Skin epidermis (tissue), 12 donors: Measurements from ENCODE around the gene SLC13A5.
A peak's percentile ranks its signal among the peaks of the same experiment; 100 is the strongest.
"Not testable (repeated sequence)": the region's sequence is repeated elsewhere in the genome, so short reads cannot be mapped to it uniquely, and the experiment has no call there.

Experiments used
- H3K27ac ChIP-seq, 21 experiments: fragments of 200-600 bp; sonication (generic) in 11 of 21; one replicate each; pipeline ENCODE4 v1.5.0; 2020; ENCODE audit warnings: mild to moderate bottlenecking in 3 of 21, inconsistent platforms in 2 of 21, moderate library complexity in 2 of 21
- H3K4me3 ChIP-seq, 7 experiments: fragments of 200-600 bp; sonication (generic) in 2 of 7; one replicate each; pipeline ENCODE4 v1.5.0; 2020; ENCODE audit warnings: inconsistent platforms in 2 of 7, mild to moderate bottlenecking in 2 of 7, moderate library complexity in 1 of 7

SLC13A5 gene

DNA sequence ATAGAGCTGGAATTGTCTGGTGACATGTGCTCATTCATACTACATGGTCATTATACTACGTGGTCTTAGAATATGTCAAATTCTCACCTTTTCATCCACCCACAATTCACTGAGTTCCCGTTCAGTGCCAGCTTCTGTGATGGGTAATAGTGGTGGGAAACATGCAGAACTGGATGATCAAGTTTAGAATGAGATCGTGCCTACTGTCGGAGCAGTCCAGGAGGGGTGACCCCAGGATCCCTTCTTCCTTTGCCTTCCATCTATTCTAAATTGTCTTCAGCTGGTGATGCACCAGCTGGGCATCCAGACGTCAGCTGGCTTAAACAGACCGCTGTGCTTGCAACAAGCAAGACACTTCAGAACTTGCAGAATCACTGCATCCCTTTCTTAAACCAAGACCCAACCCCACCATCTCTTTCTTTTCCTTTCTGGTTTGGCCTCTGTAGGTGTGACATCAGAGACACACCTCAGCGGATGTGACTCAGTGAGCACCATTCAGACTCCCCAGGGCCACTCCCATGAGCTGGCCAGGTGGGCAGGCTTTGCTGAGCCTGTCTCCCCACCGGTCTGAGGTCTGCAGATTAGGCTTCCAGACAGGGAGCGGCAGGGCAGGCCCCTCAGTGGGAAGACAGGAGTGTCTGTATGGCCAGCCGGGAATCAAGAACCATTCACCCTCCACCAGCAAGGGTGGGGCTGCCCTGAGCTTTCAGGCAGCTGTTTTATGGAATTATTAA is 43.5 kb downstream of the SLC13A5 start:
- Histone ChIP-seq H3K27ac (peak overlapping the region in 14 of 21 experiments; percentile 2 to 76 (median 50)), H3K4me3 (no peak overlapping the region)

GRCh38 chr17:6668727-6669425 is 44.3 kb downstream of the SLC13A5 start:
- H3K4me3 ChIP-seq: no peak overlapping the region
- peak overlapping the region in 13 of 21 experiments; percentile 2 to 76 (median 50) for H3K27ac ChIP-seq

- H3K4me3 ChIP-seq: no peak overlapping the region
- H3K27ac ChIP-seq: peak overlapping the region in 1 of 21 experiments; percentile 58
These were observed 45.0 kb downstream of the SLC13A5 start for GRCh38 chr17:6668219-6668618.

GRCh38 chr17:6667516-6667915 is 45.7 kb downstream of the SLC13A5 start:
- no peak overlapping the region for H3K4me3 ChIP-seq
- H3K27ac ChIP-seq: peak overlapping the region in 3 of 21 experiments; percentile 35 to 63 (median 59)

GRCh38 chr17:6666557-6666956 is 46.6 kb downstream of the SLC13A5 start:
- Histone ChIP-seq H3K4me3 (no peak overlapping the region), H3K27ac (peak overlapping the region in 10 of 21 experiments; percentile 10 to 63 (median 33))

GRCh38 chr17:6666077-6666521 is 47.1 kb downstream of the SLC13A5 start:
- H3K27ac ChIP-seq: peak overlapping the region in 7 of 21 experiments; percentile 10 to 55 (median 28)
- no peak overlapping the region for H3K4me3 ChIP-seq

GRCh38 chr17:6663200-6663599 is 50.0 kb downstream of the SLC13A5 start:
- not testable (repeated sequence) for H3K27ac ChIP-seq, H3K4me3 ChIP-seq

DNA sequence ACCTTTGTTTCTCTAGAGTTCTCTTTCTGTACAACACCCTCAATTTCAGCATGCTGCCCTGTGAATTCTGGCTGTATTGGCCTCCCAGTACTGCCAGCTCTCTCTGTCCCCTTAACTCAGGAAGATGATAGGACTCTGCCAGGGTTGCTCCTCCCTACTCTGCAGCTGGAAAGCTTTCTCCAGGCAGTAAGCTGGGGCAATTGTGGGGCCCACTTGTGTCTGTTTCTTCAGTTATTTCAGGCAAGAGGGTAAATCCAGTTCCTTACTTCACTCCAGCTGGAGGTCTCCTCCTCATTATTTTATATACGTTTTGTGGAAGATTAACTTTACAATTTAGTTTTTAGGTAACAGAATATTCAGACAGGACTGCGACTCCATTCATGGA is 51.7 kb downstream of the SLC13A5 start:
- H3K4me3 ChIP-seq: no peak overlapping the region
- peak overlapping the region in 1 of 21 experiments; percentile 29 for H3K27ac ChIP-seq

DNA sequence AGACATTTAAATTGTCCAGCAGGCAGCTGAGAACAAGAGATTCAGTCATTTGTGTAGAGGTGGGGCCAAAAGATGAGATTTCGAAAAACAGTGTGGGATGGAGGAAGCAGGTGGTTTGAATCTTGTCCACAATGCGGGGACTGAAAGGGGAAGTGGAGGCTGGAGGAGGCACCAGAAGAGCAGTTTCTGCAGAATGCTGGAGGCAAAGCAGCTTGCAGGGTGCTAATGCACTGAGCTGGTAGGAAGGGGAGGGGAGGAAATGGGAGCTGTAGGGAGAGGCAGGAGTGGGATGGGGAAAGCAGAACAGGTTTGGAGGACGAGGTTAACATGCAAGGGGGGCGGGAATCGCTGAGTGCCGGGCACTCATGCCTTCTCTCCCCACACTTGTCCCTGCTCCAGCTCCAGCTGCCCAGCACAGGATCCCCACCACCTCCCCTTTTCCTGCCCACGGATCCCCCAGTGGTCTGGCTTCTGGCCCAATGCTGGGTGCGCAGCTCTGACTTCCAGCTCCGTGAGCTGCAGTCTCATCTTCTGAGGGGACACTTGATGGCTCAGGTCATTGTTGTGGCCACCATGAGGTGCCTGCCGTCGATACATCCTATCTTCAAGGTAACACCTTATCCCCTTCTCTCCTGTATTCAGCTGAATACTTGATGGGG is 52.2 kb downstream of the SLC13A5 start:
- H3K27ac ChIP-seq: peak overlapping the region in 2 of 21 experiments; percentile 29 to 42

DNA sequence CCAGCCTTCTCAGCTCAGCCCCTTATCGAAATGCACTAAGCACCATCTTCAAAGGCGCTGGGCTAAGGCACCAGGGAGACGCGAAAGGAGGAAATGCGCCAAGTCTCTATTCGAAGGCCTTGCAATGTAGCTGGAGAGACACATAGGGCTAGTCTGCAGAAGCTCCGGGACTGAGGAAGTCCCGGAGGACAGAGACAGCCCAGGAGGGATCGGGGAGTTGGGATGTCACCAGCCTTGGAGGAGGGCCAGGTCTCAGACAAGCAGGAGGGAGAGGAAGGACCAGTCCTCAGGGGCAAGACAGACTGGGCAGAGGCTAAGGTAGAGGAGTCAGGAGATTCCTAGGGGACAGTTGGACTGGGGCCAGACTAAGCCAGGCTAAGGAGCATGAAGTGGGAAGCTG is 53.1 kb downstream of the SLC13A5 start:
- Histone ChIP-seq H3K27ac (peak overlapping the region in 2 of 21 experiments; percentile 17 to 35), H3K4me3 (no peak overlapping the region)

More for the DNA sequence above, 52.2 kb downstream of the SLC13A5 start:
- H3K4me3 ChIP-seq: no peak overlapping the region

- not testable (repeated sequence) for H3K4me3 ChIP-seq, H3K27ac ChIP-seq
These were observed 54.8 kb downstream of the SLC13A5 start for GRCh38 chr17:6658411-6658810.

GRCh38 chr17:6657633-6658287 is 55.4 kb downstream of the SLC13A5 start:
- Histone ChIP-seq H3K4me3 (peak overlapping the region; percentile 18 to 51 (median 34)), H3K27ac (peak overlapping the region in 10 of 21 experiments; percentile 23 to 76 (median 58))

GRCh38 chr17:6656797-6657632 is 56.2 kb downstream of the SLC13A5 start:
- Histone ChIP-seq H3K4me3 (peak overlapping the region; percentile 18 to 51 (median 34)), H3K27ac (peak overlapping the region in 11 of 21 experiments; percentile 12 to 76 (median 57))

DNA sequence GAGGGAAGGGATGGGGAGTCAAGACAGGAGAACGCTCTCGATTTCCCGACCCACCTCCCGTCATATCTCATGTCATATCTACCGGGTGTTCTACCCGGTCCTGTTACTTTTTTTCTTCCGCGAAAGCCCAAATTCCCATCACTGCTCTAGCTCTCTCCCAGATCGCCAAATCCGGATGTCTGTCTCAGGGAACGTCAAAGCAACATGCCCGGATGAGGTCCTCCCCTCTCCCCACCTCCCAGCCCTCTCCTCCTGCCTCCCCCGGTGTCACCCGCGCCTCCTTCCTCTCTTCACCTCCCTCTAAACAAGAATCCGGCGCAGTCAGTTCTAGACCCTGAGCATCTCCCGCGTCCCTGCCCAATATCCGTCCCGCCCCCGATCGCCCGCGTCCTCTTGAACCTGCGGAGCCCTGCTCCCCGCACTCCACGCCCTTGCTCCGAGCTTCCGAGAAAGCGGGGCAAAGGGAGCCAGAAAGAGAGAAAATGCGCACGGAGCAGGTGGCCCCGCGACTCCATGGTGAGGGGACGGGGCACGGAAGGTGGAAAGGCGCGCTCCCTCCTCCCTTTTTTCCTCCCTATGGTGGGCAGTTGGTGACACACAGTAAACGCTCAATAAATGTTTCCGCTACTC is 57.3 kb downstream of the SLC13A5 start:
- peak overlapping the region in 4 of 21 experiments; percentile 47 to 71 (median 62) for H3K27ac ChIP-seq
- H3K4me3 ChIP-seq: peak overlapping the region; percentile 13 to 51 (median 18)

- Histone ChIP-seq H3K4me3 (peak overlapping the region in 6 of 7 experiments; percentile 7 to 51 (median 18)), H3K27ac (peak overlapping the region in 14 of 21 experiments; percentile 1 to 71 (median 53))
These were observed 58.1 kb downstream of the SLC13A5 start for GRCh38 chr17:6654841-6655731.

DNA sequence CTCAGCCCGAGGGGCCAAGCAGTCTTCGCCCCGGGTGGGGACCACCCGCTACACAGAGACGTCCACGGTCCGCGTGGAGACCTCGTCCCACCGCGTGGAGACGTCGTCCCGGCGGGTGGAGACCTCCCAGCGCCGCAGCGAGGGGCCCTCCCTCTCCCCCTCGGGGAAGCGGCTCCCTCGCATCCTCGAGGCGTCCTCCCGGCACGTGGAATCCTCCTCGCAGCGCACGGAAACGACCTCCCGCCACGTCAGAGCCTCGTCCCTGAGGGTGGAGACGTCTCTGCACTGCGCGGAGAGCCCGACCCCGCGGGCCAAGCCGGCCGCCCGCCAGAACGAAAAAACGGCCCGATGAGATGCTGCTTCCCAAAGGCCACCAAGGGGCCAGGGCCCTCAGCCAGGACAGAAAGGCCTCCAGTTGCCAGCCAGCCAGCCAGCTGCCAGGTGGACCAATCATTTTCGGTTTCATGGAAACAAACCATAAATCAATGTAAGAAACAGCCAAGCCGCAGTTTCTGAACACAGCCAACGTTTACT is 61.2 kb downstream of the SLC13A5 start:
- peak overlapping the region in 20 of 21 experiments; percentile 63 to 93 (median 84) for H3K27ac ChIP-seq
- H3K4me3 ChIP-seq: peak overlapping the region; percentile 53 to 87 (median 68)

GRCh38 chr17:6651354-6651918 is 61.7 kb downstream of the SLC13A5 start, which contains the start of the genes C17orf100 and MED31:
TSS of gene C17orf100 (plus strand) at chr17:6651762. CDS start at chr17:6651914, 152 bp downstream.
TSS of gene MED31 (minus strand) at chr17:6651605. CDS start at chr17:6651528, 77 bp downstream.
- H3K4me3 ChIP-seq: peak within 1 kb of the TSS; percentile 53 to 87 (median 68)
- H3K27ac ChIP-seq: peak within 1 kb of the TSS; percentile 55 to 93 (median 83)
